GM08714 (cell line): ENCODE results near the gene CDK6.

Experiments used
- H3K4me3 ChIP-seq: fragments of 200-500 bp; sonication (Bioruptor generic); 2 replicates; pipeline ENCODE4 v1.5.1; 2014; ENCODE audit warnings: mild to moderate bottlenecking, low read length, inconsistent platforms
- ZNF274 ChIP-seq: IDR thresholded peaks from 2 replicates; pipeline ENCODE4 v1.6.1; 2012; ENCODE audit warnings: mild to moderate bottlenecking, low read depth, low read length

The CDK6 gene

GRCh38 chr7:92685136-92686042, 151.0 kb downstream of the CDK6 start:
- TF ChIP-seq ZNF274: no peak
- H3K4me3 ChIP-seq: no peak overlapping the region

GRCh38 chr7:92684274-92684673, 152.1 kb downstream of the CDK6 start:
- TF ChIP-seq ZNF274: no peak
- no peak overlapping the region for H3K4me3 ChIP-seq

- H3K4me3 ChIP-seq: no peak overlapping the region
- no peak for TF ChIP-seq ZNF274
Measured at GRCh38 chr7:92682903-92683539, 153.4 kb downstream of the CDK6 start.

- H3K4me3 ChIP-seq: no peak overlapping the region
- TF ChIP-seq ZNF274: no peak
Measured at GRCh38 chr7:92682330-92682729, 154.0 kb downstream of the CDK6 start.

GRCh38 chr7:92681633-92682032, 154.7 kb downstream of the CDK6 start:
- TF ChIP-seq ZNF274: no peak
- no peak overlapping the region for H3K4me3 ChIP-seq

GRCh38 chr7:92680442-92680841, 155.9 kb downstream of the CDK6 start:
- H3K4me3 ChIP-seq: no peak overlapping the region
- TF ChIP-seq ZNF274: no peak

GRCh38 chr7:92678291-92678920, 158.0 kb downstream of the CDK6 start:
- TF ChIP-seq ZNF274: no peak
- H3K4me3 ChIP-seq: no peak overlapping the region

- no peak overlapping the region for H3K4me3 ChIP-seq
- no peak for TF ChIP-seq ZNF274
Measured at GRCh38 chr7:92674379-92674778, 162.0 kb downstream of the CDK6 start.

GRCh38 chr7:92671505-92672169, 164.7 kb downstream of the CDK6 start:
- TF ChIP-seq ZNF274: no peak
- no peak overlapping the region for H3K4me3 ChIP-seq

GRCh38 chr7:92670204-92670851, 166.0 kb downstream of the CDK6 start:
- no peak for TF ChIP-seq ZNF274

GRCh38 chr7:92669616-92670165, 166.7 kb downstream of the CDK6 start:
- TF ChIP-seq ZNF274: no peak
- no peak overlapping the region for H3K4me3 ChIP-seq

More at GRCh38 chr7:92670204-92670851, 166.0 kb downstream of the CDK6 start:
- H3K4me3 ChIP-seq: no peak overlapping the region

- H3K4me3 ChIP-seq: no peak overlapping the region
- TF ChIP-seq ZNF274: no peak
Measured at GRCh38 chr7:92668564-92668963, 167.8 kb downstream of the CDK6 start.

- no peak for TF ChIP-seq ZNF274
- no peak overlapping the region for H3K4me3 ChIP-seq
Measured at GRCh38 chr7:92667816-92668535, 168.4 kb downstream of the CDK6 start.
